Measurements from ENCODE around the gene GABARAP. TPM values are rescaled to one million over a fixed set of nuclear protein-coding genes. Genes with fewer than 3 reads are reported as not detected.

Gene GABARAP
- total RNA-seq, 1 experiment from 2014 or later: 140 TPM

GRCh38 chr17:7232114-7232513 lies 10.1 kb downstream of the GABARAP start:
- H3K4me3 Mint-ChIP-seq (ENCODE audit: unreplicated experiment): peak overlapping the region; percentile 10
- no peaks in the 10 kb centered on the region for H3K9me3 Mint-ChIP-seq (ENCODE audit: unreplicated experiment)
- Histone ChIP-seq H3K9me3 (no peaks in the 10 kb centered on the region), H3K36me3 (ENCODE audit: control insufficient read depth, insufficient read depth, low read length) (no peaks in the 10 kb centered on the region; the same call in none of the 2 replicates), H3K4me1 (no peaks in the 10 kb centered on the region), H3K27me3 (replicated peaks; ENCODE audit: control insufficient read depth, insufficient read depth, low read length) (no peaks in the 10 kb centered on the region), H3K4me3 (ENCODE audit: low read depth, low read length) (no peak overlapping the region; the same call in 1 of the 2 replicates)
- TF ChIP-seq, protein P1, sequence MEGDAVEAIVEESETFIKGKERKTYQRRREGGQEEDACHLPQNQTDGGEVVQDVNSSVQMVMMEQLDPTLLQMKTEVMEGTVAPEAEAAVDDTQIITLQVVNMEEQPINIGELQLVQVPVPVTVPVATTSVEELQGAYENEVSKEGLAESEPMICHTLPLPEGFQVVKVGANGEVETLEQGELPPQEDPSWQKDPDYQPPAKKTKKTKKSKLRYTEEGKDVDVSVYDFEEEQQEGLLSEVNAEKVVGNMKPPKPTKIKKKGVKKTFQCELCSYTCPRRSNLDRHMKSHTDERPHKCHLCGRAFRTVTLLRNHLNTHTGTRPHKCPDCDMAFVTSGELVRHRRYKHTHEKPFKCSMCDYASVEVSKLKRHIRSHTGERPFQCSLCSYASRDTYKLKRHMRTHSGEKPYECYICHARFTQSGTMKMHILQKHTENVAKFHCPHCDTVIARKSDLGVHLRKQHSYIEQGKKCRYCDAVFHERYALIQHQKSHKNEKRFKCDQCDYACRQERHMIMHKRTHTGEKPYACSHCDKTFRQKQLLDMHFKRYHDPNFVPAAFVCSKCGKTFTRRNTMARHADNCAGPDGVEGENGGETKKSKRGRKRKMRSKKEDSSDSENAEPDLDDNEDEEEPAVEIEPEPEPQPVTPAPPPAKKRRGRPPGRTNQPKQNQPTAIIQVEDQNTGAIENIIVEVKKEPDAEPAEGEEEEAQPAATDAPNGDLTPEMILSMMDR (IDR thresholded peaks at IDR 0.05; ENCODE audit: insufficient read depth in 1 of 2, low read depth in 1 of 2, low read length in 1 of 2, severe bottlenecking in 1 of 2, unreplicated experiment in 1 of 2): no peak
- no peaks in the 10 kb centered on the region for H3K27me3 Mint-ChIP-seq (ENCODE audit: insufficient read depth, unreplicated experiment)
- no peak overlapping the region for H3K27ac Mint-ChIP-seq (ENCODE audit: unreplicated experiment)
- ChIA-PET POLR2A (no interaction called here), CTCF (no interaction called here)
- DNase-seq: no peak
- intact Hi-C loops (cut with micrococcal nuclease; ENCODE audit: unreplicated experiment): no loop called here
- H3K4me1 Mint-ChIP-seq (ENCODE audit: low read depth, unreplicated experiment): peaks cover 11% of the 10 kb centered on the region
- TSS peak; percentile 32 for BruUV-seq (replicated peaks)
- H3K36me3 Mint-ChIP-seq (ENCODE audit: insufficient read depth, unreplicated experiment): peaks cover 70% of the 10 kb centered on the region

DNA sequence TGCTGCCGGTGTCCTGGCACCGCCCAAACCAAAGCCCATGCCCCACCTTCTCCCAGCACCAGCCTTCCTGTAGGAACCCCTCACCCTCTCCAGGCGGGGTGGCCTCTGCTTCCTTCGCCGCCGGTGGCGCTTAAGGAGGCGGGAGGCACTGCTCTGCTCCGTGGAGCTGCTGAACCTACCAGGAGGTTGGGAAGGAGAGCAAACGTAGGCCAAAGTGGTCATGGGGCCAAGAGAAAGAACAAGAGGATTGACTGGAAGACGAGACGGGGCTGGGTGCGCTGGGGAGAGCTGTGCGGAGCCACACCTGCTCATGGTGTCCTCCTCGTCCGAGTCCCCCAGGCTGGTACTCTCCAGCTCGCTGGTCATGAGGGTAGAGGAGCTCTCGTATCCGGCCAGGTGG lies 12.7 kb downstream of the GABARAP start:
- no peaks in the 10 kb centered on the region for H3K4me1 ChIP-seq
- H3K4me3 ChIP-seq (ENCODE audit: low read depth, low read length): no peak overlapping the region
- H3K4me1 Mint-ChIP-seq (ENCODE audit: low read depth, unreplicated experiment): peaks cover 6% of the 10 kb centered on the region
- TF ChIP-seq, protein P1 (IDR thresholded peaks at IDR 0.05; ENCODE audit: insufficient read depth in 1 of 2, low read depth in 1 of 2, low read length in 1 of 2, severe bottlenecking in 1 of 2, unreplicated experiment in 1 of 2): no peak
- CTCF ChIA-PET: interaction anchor here (0.5 kb wide), 1 partner anchor 19 kb away, joined by 3 read pairs; no protein-coding TSS in a partner anchor
- no peaks in the 10 kb centered on the region for H3K9me3 Mint-ChIP-seq (ENCODE audit: unreplicated experiment)
- DNase-seq: no peak
- H3K27me3 ChIP-seq (replicated peaks; ENCODE audit: control insufficient read depth, insufficient read depth, low read length): no peaks in the 10 kb centered on the region
- no peak overlapping the region for H3K27ac Mint-ChIP-seq (ENCODE audit: unreplicated experiment)
- H3K36me3 Mint-ChIP-seq (ENCODE audit: insufficient read depth, unreplicated experiment): peaks cover 49% of the 10 kb centered on the region
- no peaks in the 10 kb centered on the region for H3K9me3 ChIP-seq
- H3K27me3 Mint-ChIP-seq (ENCODE audit: insufficient read depth, unreplicated experiment): no peaks in the 10 kb centered on the region
- intact Hi-C loops (cut with micrococcal nuclease; ENCODE audit: unreplicated experiment): no loop called here
- POLR2A ChIA-PET: no interaction called here
- no peak overlapping the region for H3K4me3 Mint-ChIP-seq (ENCODE audit: unreplicated experiment)
- no TSS peak for BruUV-seq (replicated peaks)
- H3K36me3 ChIP-seq (ENCODE audit: control insufficient read depth, insufficient read depth, low read length): no peaks in the 10 kb centered on the region; the same call in 1 of the 2 replicates

DNA sequence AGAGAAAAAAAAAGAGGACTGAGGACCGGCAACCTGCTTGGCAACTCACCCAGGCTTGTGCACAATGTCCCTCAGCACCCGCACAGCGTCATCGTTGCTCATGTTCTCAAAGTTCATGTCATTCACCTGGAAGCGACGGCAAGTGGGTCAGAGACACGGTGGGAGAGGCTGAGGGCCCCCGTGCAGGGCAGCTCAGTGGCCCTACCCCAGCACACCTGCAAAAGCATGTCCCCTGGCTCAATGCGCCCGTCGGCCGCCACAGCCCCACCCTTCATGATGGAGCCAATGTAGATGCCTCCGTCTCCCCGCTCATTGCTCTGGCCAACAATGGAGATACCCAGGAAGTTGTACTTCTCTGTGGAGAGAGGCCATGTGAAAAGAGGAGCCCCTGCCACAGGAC lies 13.3 kb downstream of the GABARAP start:
- no peaks in the 10 kb centered on the region for H3K27me3 Mint-ChIP-seq (ENCODE audit: insufficient read depth, unreplicated experiment)
- H3K9me3 Mint-ChIP-seq (ENCODE audit: unreplicated experiment): no peaks in the 10 kb centered on the region
- H3K36me3 Mint-ChIP-seq (ENCODE audit: insufficient read depth, unreplicated experiment): peaks cover 45% of the 10 kb centered on the region
- no TSS peak for BruUV-seq (replicated peaks)
- no peak overlapping the region for H3K4me3 Mint-ChIP-seq (ENCODE audit: unreplicated experiment)
- intact Hi-C loops (cut with micrococcal nuclease; ENCODE audit: unreplicated experiment): no loop called here
- peaks cover 6% of the 10 kb centered on the region for H3K4me1 Mint-ChIP-seq (ENCODE audit: low read depth, unreplicated experiment)
- Histone ChIP-seq H3K9me3 (no peaks in the 10 kb centered on the region), H3K27me3 (replicated peaks; ENCODE audit: control insufficient read depth, insufficient read depth, low read length) (no peaks in the 10 kb centered on the region), H3K4me3 (ENCODE audit: low read depth, low read length) (no peak overlapping the region), H3K4me1 (no peaks in the 10 kb centered on the region), H3K36me3 (ENCODE audit: control insufficient read depth, insufficient read depth, low read length) (no peaks in the 10 kb centered on the region; the same call in 1 of the 2 replicates)
- POLR2A ChIA-PET: no interaction called here
- H3K27ac Mint-ChIP-seq (ENCODE audit: unreplicated experiment): no peak overlapping the region
- CTCF ChIA-PET: no interaction called here
- DNase-seq: no peak
- TF ChIP-seq, protein P1 (IDR thresholded peaks at IDR 0.05; ENCODE audit: insufficient read depth in 1 of 2, low read depth in 1 of 2, low read length in 1 of 2, severe bottlenecking in 1 of 2, unreplicated experiment in 1 of 2): no peak

Data from Caco-2 (cell line).